ENCODE results near the gene OTUD7B. TPM values are rescaled to one million over a fixed set of nuclear protein-coding genes. Genes with fewer than 3 reads are reported as not detected.

Gene OTUD7B
- total and polyA plus RNA-seq, 2 of the 8 experiments (the other 6 are each of a cell fraction or from before 2014, with no cell fraction given) = 4.2 to 21.5 TPM

GRCh38 chr1:149977345-149977744 is 33.2 kb downstream of the OTUD7B start:
- POLR2A ChIA-PET (ENCODE audit: partially characterized antibody) = interaction anchor here (0.9 kb wide), 2 partner anchors 10 to 31 kb away, joined by 3 read pairs; no protein-coding TSS in a partner anchor
- H3K4me3 ChIP-seq (ENCODE audit: extremely low read depth in 1 of 4, insufficient read depth in 2 of 4, low read depth in 3 of 4, low read length in 4 of 4) = no peak overlapping the region
- H2BK20ac ChIP-seq (ENCODE audit: low read length) = no peak overlapping the region
- H3K4me1 ChIP-seq (replicated peaks in 1 of 4; ENCODE audit: control insufficient read depth in 3 of 4, insufficient read depth in 4 of 4, low read length in 3 of 4) = no peaks in the 10 kb centered on the region
- no peak overlapping the region for H4K5ac ChIP-seq (ENCODE audit: insufficient read length, low read depth, low read length)
- no peak overlapping the region for H2BK120ac ChIP-seq (replicated peaks; ENCODE audit: low read depth, low read length)
- H2AFZ ChIP-seq (ENCODE audit: low read length) = no peak overlapping the region
- no peak overlapping the region for H2BK12ac ChIP-seq (ENCODE audit: low read depth, low read length)
- no peaks in the 10 kb centered on the region; the same call in 1 of the 2 replicates for H3K79me1 ChIP-seq (ENCODE audit: low read depth, low read length)
- H2BK15ac ChIP-seq (ENCODE audit: low read length) = no peak overlapping the region
- H4K8ac ChIP-seq (ENCODE audit: extremely low read depth, insufficient read depth, low read length) = no peak overlapping the region
- no peaks in the 10 kb centered on the region for H3K9me3 ChIP-seq (ENCODE audit: insufficient read depth in 2 of 2, low read depth in 1 of 2, low read length in 1 of 2)
- CTCF ChIA-PET (ENCODE audit: partially characterized antibody) = no interaction called here
- DNase-seq (ENCODE audit: low read depth in 1 of 2, low spot score in 2 of 2) = no peak
- 93% methylated on average over 3 of the region's 3 CpGs; no CpG with 5 or more reads in 1 of the 2 experiments for WGBS, 2 experiments (ENCODE audit: extremely low coverage in 1 of 2, insufficient coverage in 1 of 2, insufficient read length in 1 of 2, insufficient replicate concordance in 2 of 2, low coverage in 1 of 2, low lambda C conversion rate in 2 of 2, missing lambda C conversion rate in 1 of 2)
- no peak overlapping the region for H3K14ac ChIP-seq (ENCODE audit: insufficient read length)
- no peak overlapping the region for H4K91ac ChIP-seq (replicated peaks; ENCODE audit: insufficient read length, low read length)
- peaks cover 0 to 2% of the 10 kb centered on the region in 2 experiments for H4K20me1 ChIP-seq (replicated peaks in 1 of 2; ENCODE audit: control insufficient read depth in 1 of 2, insufficient read depth in 2 of 2, low read length in 2 of 2)
- no peak overlapping the region for H3K27ac ChIP-seq (ENCODE audit: low read depth, low read length)
- H3K79me2 ChIP-seq (ENCODE audit: control insufficient read depth in 1 of 2, insufficient read depth in 2 of 2, low read length in 2 of 2) = peaks cover 0 to 15% of the 10 kb centered on the region in 2 experiments; a peak in 2 of 4 replicates
- no peak overlapping the region for H3K9ac ChIP-seq (replicated peaks in 1 of 4; ENCODE audit: extremely low read depth in 1 of 4, low read depth in 3 of 4, low read length in 3 of 4)
- no peak overlapping the region for H3K4ac ChIP-seq (replicated peaks; ENCODE audit: insufficient read length, low read depth, low read length)
- H2AK5ac ChIP-seq (ENCODE audit: low read depth, low read length) = no peak overlapping the region
- FAIRE-seq = no peak
- H3K18ac ChIP-seq (ENCODE audit: extremely low read depth, low read length) = no peak overlapping the region
- H3K36me3 ChIP-seq (ENCODE audit: control insufficient read depth in 2 of 4, insufficient read depth in 4 of 4, low read length in 3 of 4) = peaks cover 0 to 16% (median 10%) of the 10 kb centered on the region in 4 experiments; a peak in 5 of 8 replicates
- H3K56ac ChIP-seq (replicated peaks; ENCODE audit: insufficient read length, low read depth, low read length) = no peak overlapping the region
- H3K4me2 ChIP-seq (ENCODE audit: insufficient read depth in 1 of 2, low read depth in 2 of 2, low read length in 2 of 2) = no peak overlapping the region
- no peak overlapping the region for H2BK5ac ChIP-seq (ENCODE audit: low read depth, low read length)
- no peaks in the 10 kb centered on the region for H3K27me3 ChIP-seq (replicated peaks in 1 of 4; ENCODE audit: control insufficient read depth in 3 of 4, extremely low read depth in 1 of 4, insufficient read depth in 3 of 4, low read length in 3 of 4)
- H3K23me2 ChIP-seq (ENCODE audit: low read depth, low read length) = no peaks in the 10 kb centered on the region
- H3K23ac ChIP-seq (ENCODE audit: insufficient read length) = no peak overlapping the region
- TF ChIP-seq SP4 (IDR thresholded peaks at IDR 0.05; ENCODE audit: low read length) (no peak), BRCA1 (IDR thresholded peaks at IDR 0.05; ENCODE audit: low read depth, low read length) (no peak), RFX5 (IDR thresholded peaks at IDR 0.05; ENCODE audit: borderline replicate concordance, low read depth, low read length) (no peak), ATF2 (IDR thresholded peaks at IDR 0.05; ENCODE audit: low read length) (no peak), SAP30 (IDR thresholded peaks at IDR 0.05; ENCODE audit: insufficient read depth, insufficient replicate concordance, low read length) (no peak), GTF2F1 (IDR thresholded peaks at IDR 0.05; ENCODE audit: borderline replicate concordance, low read depth, low read length) (no peak), PHF8 (conservative IDR thresholded peaks at IDR 0.05; ENCODE audit: low read depth, low read length) (no peak)

Measured in H1 (cell line).